Measurements from ENCODE around the gene PIP4K2A.

GRCh38 chr10:22637491-22637890, 76.9 kb downstream of the PIP4K2A start:
- no peak for TF ChIP-seq CTCF (IDR thresholded peaks at IDR 0.05 in 8 of 11, conservative IDR thresholded peaks at IDR 0.05 in 3 of 11)
- TF ChIP-seq POLR2A (IDR thresholded peaks at IDR 0.05), result no peak
- no peak for TF ChIP-seq POLR2AphosphoS5 (IDR thresholded peaks at IDR 0.05)

All from spleen (tissue), 7 donors.